ENCODE data around the gene NMUR1.

DNA sequence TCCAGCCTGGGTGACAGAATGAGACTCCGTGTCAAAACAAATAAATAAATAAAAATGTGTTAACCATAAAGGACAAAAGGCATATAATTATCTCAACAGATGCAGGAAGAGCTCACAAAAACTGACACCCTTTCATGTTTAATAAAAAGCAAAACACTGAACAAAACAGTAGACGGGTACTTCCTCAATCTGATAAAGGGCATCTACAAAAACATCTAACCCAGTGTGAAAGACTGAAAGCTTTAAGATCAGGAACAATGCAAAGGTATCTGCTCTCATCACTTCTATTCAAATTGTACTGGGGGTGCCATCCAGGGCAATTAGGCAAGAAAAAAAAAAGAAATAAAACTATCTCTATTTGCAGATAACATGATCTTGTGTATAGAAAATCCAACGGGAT lies 54.3 kb downstream of the NMUR1 start:
- TF ChIP-seq ZNF302 (CRISPR knock-in tag; IDR thresholded peaks at IDR 0.05) (no peak), BHLHE40 (IDR thresholded peaks at IDR 0.05; ENCODE audit: low read depth, low read length) (no peak), EP300 (IDR thresholded peaks at IDR 0.05) (no peak), POLR2A (IDR thresholded peaks at IDR 0.05; ENCODE audit: low read length) (no peak), PHF8 (IDR thresholded peaks at IDR 0.05; ENCODE audit: borderline replicate concordance, low read depth) (no peak), MYC (IDR thresholded peaks at IDR 0.05; ENCODE audit: borderline replicate concordance, low read length) (no peak), POLR2AphosphoS2 (conservative IDR thresholded peaks at IDR 0.05; ENCODE audit: low read length) (no peak)
- TF ChIP-seq, protein P1, sequence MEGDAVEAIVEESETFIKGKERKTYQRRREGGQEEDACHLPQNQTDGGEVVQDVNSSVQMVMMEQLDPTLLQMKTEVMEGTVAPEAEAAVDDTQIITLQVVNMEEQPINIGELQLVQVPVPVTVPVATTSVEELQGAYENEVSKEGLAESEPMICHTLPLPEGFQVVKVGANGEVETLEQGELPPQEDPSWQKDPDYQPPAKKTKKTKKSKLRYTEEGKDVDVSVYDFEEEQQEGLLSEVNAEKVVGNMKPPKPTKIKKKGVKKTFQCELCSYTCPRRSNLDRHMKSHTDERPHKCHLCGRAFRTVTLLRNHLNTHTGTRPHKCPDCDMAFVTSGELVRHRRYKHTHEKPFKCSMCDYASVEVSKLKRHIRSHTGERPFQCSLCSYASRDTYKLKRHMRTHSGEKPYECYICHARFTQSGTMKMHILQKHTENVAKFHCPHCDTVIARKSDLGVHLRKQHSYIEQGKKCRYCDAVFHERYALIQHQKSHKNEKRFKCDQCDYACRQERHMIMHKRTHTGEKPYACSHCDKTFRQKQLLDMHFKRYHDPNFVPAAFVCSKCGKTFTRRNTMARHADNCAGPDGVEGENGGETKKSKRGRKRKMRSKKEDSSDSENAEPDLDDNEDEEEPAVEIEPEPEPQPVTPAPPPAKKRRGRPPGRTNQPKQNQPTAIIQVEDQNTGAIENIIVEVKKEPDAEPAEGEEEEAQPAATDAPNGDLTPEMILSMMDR (IDR thresholded peaks at IDR 0.05): no peak
- TF ChIP-seq, protein P2, sequence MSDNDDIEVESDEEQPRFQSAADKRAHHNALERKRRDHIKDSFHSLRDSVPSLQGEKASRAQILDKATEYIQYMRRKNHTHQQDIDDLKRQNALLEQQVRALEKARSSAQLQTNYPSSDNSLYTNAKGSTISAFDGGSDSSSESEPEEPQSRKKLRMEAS (IDR thresholded peaks at IDR 0.05): no peak

Measured in A549 (cell line).